ENCODE measurements around the gene DDX46.
A peak's percentile ranks its signal among the peaks of the same experiment; 100 is the strongest.
"Not testable (repeated sequence)": the region's sequence is repeated elsewhere in the genome, so short reads cannot be mapped to it uniquely, and the experiment has no call there.

Gene DDX46

DNA sequence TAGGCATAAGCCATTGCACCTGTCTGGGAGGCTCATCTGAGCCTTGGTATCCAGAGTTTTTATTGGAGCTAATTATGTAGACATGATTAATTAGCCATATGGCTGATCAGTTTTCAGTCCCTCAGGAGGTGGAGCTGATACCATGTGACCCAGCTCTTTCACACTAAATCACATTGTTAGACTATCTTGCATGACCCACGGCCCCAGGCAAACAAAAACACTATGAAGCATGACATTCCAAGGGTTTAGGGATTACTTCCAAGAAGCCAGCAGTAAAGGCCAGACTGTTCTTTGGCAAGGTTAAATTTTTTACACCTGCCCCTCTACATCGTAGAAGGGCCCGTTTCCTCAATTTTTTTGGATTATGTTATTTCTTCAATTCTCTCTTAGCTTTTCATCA lies 82.2 kb downstream of the DDX46 start:
- no peak for TF ChIP-seq GATA1 (IDR thresholded peaks at IDR 0.05; ENCODE audit: low read depth, low read length)
- TF ChIP-seq POLR2A (IDR thresholded peaks at IDR 0.05; ENCODE audit: low read length): no peak
- no peak for DNase-seq

DNA sequence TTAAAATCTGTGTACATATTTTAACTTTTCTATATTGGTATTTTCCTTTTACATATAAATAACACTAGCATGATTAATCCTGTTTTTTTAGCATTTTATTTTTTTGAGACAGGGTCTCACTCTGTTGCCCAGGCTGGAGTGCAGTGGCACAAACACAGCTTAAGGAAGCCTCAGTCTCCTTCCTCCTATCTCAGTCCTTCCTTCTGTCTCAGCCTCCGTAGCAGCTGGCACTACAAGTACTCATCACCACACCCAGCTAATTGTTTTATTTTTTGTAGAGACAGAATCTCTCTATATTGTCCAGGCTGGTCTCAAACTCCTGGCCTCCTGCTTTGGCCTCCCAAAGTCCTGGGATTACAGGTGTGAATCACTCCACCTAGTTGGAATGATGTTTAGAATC lies 85.7 kb downstream of the DDX46 start:
- DNase-seq: no peak

DNA sequence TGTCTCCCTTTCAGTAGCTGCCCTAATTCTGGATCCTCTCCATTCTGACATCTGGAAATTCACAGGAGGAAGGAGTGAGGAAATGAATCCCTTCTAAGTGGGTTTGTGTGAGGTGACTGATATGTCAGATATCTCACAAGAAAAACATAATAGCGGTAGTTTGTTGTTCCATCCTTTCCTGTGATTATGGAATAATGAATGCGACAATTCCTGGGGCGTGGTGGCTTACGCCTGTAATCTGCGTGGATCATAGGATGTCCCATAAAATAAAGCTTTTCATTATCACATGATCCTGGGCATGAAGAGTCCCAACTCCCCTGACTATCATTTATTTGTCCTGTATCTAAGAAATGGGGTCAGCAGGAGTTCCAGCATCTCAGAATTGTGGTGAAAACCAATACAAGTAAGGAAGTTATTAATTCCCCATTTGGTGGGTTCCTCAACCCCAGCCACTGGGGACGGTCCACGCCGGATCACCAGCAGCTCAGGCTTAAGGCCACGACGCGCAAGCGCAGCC lies 86.8 kb downstream of the DDX46 start:
- DNase-seq: no peak

More for the DNA sequence above, 85.7 kb downstream of the DDX46 start:
- TF ChIP-seq POLR2A (IDR thresholded peaks at IDR 0.05; ENCODE audit: low read length): no peak

DNA sequence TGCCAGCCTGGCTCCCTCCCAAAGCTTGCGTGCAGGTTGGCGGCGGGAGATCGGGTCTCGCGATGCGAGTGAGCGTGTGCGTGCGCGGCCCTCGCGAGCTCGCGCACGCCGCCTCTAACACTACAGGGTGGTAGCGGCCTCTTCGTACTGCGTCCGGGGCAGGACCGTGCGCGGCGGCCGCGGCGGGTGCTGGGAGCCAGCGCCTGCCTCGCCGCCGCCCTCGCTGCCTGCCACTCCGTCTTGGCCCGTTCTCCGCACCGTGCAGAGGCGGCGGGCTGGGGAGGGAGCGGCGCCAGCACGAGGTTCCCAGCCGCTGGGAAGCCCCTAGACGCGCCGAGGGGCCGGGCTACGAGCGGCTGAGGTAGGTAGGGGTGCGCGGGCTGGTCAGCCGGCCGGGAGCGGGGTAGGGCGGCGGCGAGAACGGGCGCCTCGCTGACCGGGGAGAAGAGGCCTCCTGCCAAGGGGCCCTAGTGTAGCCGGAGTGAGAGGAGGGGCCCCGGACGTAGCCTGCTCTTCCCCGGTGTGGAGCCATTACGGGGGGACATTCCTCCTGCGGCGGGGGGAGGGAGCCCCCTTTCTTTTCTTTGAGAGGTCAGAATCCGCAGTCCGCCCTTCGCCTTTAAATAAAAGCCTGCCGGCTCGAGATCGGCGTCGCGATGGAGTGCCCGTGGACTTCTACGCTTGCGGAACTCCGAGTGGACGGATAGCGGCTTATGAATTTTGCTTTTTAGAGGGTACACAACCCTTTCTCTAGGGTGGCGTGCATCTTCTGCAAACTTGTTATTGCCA lies 87.5 kb downstream of the DDX46 start, which contains the start of gene C5orf24:
TSS of gene C5orf24 (plus strand) at position 117 of the 789 bp plus-strand sequence. CDS start 8,933 bp downstream, outside the sequence.
- TF ChIP-seq POLR2A (IDR thresholded peaks at IDR 0.05; ENCODE audit: low read length): peak; percentile 98
- TF ChIP-seq GATA1 (IDR thresholded peaks at IDR 0.05; ENCODE audit: low read depth, low read length): peak; percentile 73
- DNase-seq: peak; percentile 97

More for the DNA sequence above, 86.8 kb downstream of the DDX46 start:
- TF ChIP-seq GATA1 (IDR thresholded peaks at IDR 0.05; ENCODE audit: low read depth, low read length): no peak
- TF ChIP-seq POLR2A (IDR thresholded peaks at IDR 0.05; ENCODE audit: low read length): no peak

DNA sequence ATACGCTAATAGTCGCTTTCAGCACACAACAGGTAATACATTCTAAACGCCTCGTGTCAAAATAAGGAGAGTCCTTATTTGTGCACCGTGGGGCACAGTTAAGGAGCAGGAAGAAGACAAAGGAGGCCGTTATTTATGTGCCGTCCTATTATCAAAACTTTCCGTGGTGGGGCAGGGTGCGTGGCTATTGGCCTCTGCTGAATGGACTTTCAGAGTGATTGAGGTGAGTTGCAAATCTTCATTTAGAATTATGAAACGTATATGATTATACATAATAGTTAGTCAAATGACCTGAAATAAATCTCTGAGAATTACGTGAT lies 88.0 kb downstream of the DDX46 start:
- DNase-seq: peak; percentile 67 to 74
- TF ChIP-seq POLR2A (IDR thresholded peaks at IDR 0.05; ENCODE audit: low read length) (no peak), GATA1 (IDR thresholded peaks at IDR 0.05; ENCODE audit: low read depth, low read length) (no peak)

DNA sequence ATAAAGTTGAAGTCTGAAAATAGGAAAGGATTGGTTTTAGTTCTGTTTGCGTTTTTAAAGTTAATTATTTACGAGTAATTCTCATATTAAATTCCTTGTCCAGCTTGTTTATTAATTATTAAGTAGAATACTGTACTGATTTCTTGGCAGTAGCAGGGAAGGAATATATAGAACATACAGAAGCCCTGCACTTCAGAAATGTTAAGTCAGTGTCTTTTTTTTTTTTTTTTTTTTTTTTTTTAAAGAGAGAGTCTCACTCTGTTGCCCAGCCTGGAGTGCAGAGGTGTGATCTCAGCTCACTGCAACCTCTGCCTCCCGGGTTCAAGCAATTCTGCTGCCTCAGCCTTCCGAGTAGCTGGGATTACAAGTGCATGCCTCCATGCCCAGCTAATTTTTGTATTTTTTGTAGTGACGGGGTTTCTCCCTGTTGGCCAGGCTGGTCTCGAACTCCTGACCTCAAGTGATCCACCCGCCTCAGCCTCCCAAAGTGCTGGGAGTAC lies 90.9 kb downstream of the DDX46 start:
- DNase-seq: not testable (repeated sequence)

DNA sequence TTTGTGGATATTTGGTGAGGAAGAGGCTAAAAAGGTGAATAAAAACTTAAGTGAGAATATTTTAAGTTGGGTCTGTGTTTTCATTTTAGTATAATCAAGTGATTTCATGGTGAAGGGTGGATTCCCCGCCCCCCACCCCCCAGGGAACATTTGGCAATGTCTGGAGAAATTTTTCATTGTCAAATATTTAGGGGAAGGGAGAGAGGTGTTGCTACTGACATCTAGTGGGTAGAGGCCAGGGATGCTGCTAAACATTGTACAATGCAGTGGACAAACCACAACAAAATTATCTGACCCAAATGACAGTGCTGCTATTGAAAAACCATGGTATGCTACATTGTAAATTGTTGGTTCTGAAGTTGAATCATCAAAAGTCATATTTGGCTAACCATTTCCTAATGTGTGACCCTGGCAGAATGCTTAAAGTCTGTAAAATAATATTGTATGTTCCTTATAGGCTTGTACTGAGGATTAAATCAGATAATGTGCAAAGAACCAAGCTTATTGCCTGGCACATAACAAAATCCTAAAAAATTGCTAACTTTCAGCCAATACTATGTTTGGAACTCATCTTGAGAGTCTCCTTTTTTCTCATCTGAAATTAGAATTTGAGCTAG lies 92.8 kb downstream of the DDX46 start:
- DNase-seq: peak; percentile 33 to 40
- no peak for TF ChIP-seq POLR2A (IDR thresholded peaks at IDR 0.05; ENCODE audit: low read length)
- TF ChIP-seq GATA1 (IDR thresholded peaks at IDR 0.05; ENCODE audit: low read depth, low read length): no peak

DNA sequence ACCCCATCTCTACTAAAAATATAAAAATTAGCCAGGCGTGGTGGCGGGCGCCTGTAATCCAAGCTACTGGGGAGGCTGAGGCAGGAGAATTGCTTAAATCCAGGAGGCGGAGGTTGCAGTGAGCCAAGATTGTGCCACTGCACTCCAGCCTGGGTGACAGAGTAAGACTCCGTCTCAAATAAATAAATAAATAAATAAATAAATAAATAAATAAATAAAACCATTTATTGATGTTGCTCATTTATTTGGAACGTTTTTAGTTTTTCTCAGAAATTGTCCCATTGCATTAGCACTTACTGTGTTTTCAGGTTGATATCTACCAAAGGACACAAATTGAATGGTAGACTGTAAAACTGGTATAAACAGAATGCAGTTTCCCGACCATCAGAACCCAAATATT lies 97.9 kb downstream of the DDX46 start:
- not testable (repeated sequence) for DNase-seq

DNA sequence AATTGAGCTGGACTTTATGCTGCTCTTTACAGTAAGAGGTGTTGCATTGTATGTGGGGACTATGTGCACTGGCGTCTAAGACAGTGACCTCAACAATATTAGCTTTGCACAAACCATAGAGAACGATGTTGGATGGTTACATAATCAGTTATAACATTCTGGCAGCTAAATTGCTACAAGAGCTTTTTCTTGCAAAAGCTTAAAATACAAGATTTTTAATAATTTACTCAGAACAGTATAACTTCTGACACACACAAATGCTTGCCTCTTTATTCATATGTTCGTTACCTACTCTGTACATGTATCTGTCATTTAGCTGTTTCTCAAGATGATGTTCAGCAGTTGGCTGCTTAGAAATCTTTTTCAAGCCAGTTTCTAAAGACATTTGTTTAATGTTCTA lies 98.8 kb downstream of the DDX46 start:
- no peak for DNase-seq
- TF ChIP-seq POLR2A (IDR thresholded peaks at IDR 0.05; ENCODE audit: low read length) (no peak), GATA1 (IDR thresholded peaks at IDR 0.05; ENCODE audit: low read depth, low read length) (no peak)

DNA sequence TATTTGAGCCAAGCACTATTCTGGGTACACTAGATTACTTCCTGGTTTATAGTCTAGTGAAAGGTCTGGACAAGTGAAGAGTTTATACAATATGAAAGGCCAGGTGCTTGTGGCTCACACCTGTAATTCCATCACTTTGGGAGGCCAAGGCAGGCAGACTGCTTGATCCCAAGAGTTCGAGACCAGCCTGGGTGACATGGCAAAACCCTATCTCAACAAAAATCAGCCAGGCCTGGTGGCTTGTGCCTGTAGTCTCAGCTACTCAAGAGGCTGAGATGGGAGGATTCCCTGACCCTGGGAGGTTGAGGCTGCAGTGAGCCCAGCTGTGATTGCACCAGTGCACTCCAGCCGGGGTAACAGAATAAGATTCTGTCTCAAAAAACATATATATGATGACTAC lies 106.1 kb downstream of the DDX46 start:
- TF ChIP-seq GATA1 (IDR thresholded peaks at IDR 0.05; ENCODE audit: low read depth, low read length): no peak
- TF ChIP-seq POLR2A (IDR thresholded peaks at IDR 0.05; ENCODE audit: low read length): no peak
- DNase-seq: peak; percentile 35 to 40

DNA sequence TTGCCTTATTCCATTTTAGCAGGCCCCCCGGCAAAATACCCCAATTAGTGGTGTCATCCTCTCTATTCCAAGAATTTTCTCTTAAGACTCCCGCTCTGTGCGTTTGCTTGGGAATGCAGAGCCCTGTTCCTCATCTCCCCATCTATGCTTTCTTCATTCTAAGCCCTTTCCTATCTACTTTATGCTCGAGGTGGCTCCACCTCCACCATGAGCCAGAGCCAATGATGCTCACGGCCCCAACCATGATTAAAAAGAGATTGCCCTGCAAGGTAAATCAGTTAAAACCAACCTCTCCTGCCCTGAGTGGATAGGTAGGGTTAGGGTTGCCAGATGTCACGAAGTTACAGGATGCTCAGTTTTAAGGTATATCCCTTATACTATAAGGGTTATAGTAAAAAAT lies 114.9 kb downstream of the DDX46 start:
- DNase-seq: no peak
- TF ChIP-seq POLR2A (IDR thresholded peaks at IDR 0.05; ENCODE audit: low read length) (no peak), GATA1 (IDR thresholded peaks at IDR 0.05; ENCODE audit: low read depth, low read length) (no peak)

DNA sequence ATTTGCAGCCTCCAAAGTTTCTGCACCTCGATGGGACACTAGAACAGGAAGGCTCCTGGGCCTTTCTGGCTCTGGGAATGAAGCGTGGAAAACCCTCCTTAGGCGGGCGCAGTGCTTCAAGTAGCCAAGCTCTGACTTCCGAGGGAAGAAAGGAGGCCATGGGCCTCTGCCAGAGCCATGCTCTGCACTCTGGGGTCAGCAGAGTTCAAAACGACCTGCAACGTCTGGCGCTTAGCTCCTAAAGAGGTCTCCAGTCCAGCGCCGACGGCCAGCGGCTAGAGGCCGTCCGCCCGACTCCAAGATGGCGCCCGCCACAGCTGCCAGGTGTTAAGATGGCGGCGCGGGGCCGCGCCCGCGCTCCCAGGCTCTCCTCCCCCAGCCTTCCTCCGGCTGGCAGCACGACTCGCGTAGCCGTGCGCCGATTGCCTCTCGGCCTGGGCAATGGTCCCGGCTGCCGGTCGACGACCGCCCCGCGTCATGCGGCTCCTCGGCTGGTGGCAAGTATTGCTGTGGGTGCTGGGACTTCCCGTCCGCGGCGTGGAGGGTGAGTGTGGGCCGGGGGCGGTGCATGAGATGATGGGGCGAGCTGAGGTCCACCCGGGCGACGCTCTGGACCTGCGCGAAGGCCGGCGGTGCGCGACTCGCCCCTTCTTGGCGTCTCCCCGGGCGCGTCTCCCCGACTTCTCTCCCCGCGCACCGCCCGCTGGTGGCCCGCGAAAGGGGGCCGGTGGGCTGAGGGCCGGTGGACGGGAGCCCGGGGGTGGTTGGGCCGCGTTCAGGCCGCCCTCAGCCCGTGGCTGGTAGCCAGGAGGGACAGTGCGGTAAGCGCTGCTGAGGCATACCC lies 115.6 kb downstream of the DDX46 start, which contains the start of gene TXNDC15:
TSS of gene TXNDC15 (plus strand) at position 385 of the 844 bp plus-strand sequence. CDS start at position 442, 57 bp downstream.
- TF ChIP-seq POLR2A (IDR thresholded peaks at IDR 0.05; ENCODE audit: low read length) (peak; percentile 87), GATA1 (IDR thresholded peaks at IDR 0.05; ENCODE audit: low read depth, low read length) (no peak)
- peak; percentile 90 to 92 for DNase-seq

DNA sequence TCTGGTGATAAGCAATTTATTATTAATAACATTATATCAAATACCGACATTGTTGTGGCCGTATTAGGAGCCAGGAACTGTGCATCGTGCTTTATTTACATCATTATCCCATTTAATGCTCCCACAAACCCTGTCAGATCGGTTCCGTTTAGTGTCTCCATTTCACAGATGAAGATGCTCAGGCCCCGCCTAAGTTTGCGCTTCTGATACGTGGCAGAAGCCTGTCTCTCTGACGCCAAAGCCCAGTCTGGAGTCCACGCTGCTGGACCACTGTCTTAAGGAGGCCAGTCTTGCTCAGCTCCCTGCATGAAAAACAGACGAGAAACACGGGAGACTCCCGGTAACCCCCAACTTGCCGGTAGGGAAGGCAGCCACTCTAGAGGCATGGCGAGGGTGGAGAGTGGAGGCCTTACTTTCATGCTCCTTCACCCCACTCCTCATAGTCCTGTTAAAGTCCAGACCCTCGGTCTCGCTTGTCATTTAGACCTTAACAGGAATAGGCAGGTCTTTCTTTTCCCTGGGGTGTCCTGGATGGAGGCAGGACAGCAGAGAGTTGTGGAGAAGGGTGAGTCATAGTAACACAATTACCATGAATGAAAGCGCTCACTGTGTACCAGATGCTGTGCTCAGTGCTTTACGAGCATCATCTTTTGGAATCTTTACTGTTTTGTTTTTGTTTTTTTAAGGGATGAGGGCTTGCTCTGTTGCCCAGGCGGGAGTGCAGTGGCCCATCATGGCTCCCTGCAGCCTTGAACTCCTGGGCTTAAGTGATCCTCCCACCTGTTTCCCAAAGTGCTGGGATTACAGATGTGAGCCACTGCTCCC lies 116.5 kb downstream of the DDX46 start:
- DNase-seq: peak; percentile 70 to 71
- TF ChIP-seq GATA1 (IDR thresholded peaks at IDR 0.05; ENCODE audit: low read depth, low read length): no peak

Measured in erythroblast (primary cell).